H1 (cell line): ENCODE data around the gene EPB41L4A. TPM values are rescaled to one million over a fixed set of nuclear protein-coding genes. Genes with fewer than 3 reads are reported as not detected.

Experiments used
- CTCF ChIA-PET: fragments of 300-600 bp; sonication (Branson Sonifier 250); formaldehyde crosslinking; loops from one replicate; lab custom pipeline; 2021; ENCODE audit not compliant: partially characterized antibody; lab: Charles Lee
- POLR2A ChIA-PET: fragments of 300-600 bp; sonication (Branson Sonifier 250); formaldehyde crosslinking; loops from one replicate; lab custom pipeline; 2021; ENCODE audit warnings: inconsistent platforms; ENCODE audit not compliant: partially characterized antibody; lab: Charles Lee
- DNase-seq, 2 experiments: peaks; one replicate each; pipeline versions ENCODE4 v3.0.0 to v3.0.0-alpha.2; 2010 to 2022; ENCODE audit warnings: low spot score in 2 of 2, low read depth in 1 of 2, mixed read lengths in 1 of 2
- FAIRE-seq: peaks from 2 replicates; lab custom pipeline; 2011; peaks lifted over from hg19 to GRCh38; lab: Jason Lieb, UNC
- H2AFZ ChIP-seq: 2 replicates; pipeline ENCODE4 v1.8.1; 2012; ENCODE audit warnings: low read length, inconsistent platforms
- H2AK5ac ChIP-seq: 2 replicates; pipeline ENCODE4 v1.6.1; 2013; ENCODE audit warnings: low read depth, low read length
- H2BK120ac ChIP-seq: replicated peaks from 2 replicates; pipeline ENCODE3; 2013; ENCODE audit warnings: low read depth, low read length, inconsistent platforms
- H2BK12ac ChIP-seq: 2 replicates; pipeline ENCODE4 v1.6.1; 2013; ENCODE audit warnings: low read depth, low read length
- H2BK15ac ChIP-seq: 2 replicates; pipeline ENCODE4 v1.6.1; 2013; ENCODE audit warnings: low read length
- H2BK20ac ChIP-seq: 2 replicates; pipeline ENCODE4 v1.6.1; 2013; ENCODE audit warnings: low read length
- H2BK5ac ChIP-seq: 2 replicates; pipeline ENCODE4 v1.6.1; 2013; ENCODE audit warnings: low read depth, low read length
- H3K14ac ChIP-seq: 2 replicates; pipeline ENCODE4 v1.6.1; 2013; ENCODE audit warnings: inconsistent platforms; ENCODE audit not compliant: insufficient read length
- H3K18ac ChIP-seq: 2 replicates; pipeline ENCODE4 v1.6.1; 2013; ENCODE audit warnings: low read length; ENCODE audit errors: extremely low read depth
- H3K23ac ChIP-seq: 2 replicates; pipeline ENCODE4 v1.6.1; 2013; ENCODE audit warnings: inconsistent platforms; ENCODE audit not compliant: insufficient read length
- H3K23me2 ChIP-seq: 2 replicates; pipeline ENCODE4 v1.6.1; 2013; ENCODE audit warnings: low read depth, low read length
- H3K27ac ChIP-seq: 2 replicates; pipeline ENCODE4 v1.6.1; 2011; ENCODE audit warnings: low read depth, low read length, inconsistent platforms
- H3K27me3 ChIP-seq, 4 experiments: replicated peaks in 1 of 4; 1 replicate in 1 of 4; 2 replicates in 3 of 4; pipeline versions ENCODE4 v1.6.1 to v1.8.1; 2011 to 2013; ENCODE audit warnings: low read length in 3 of 4, mild to moderate bottlenecking in 3 of 4, inconsistent platforms in 2 of 4, mixed read lengths in 2 of 4, moderate library complexity in 1 of 4; ENCODE audit not compliant: control insufficient read depth in 3 of 4, insufficient read depth in 3 of 4; ENCODE audit errors: extremely low read depth in 1 of 4
- H3K36me3 ChIP-seq, 4 experiments: 2 replicates each; pipeline versions ENCODE4 v1.6.1 to v1.8.1; 2011 to 2013; ENCODE audit warnings: mild to moderate bottlenecking in 4 of 4, low read length in 3 of 4, moderate library complexity in 2 of 4, control low read depth in 1 of 4, inconsistent platforms in 1 of 4; ENCODE audit not compliant: insufficient read depth in 4 of 4, control insufficient read depth in 2 of 4
- H3K4ac ChIP-seq: replicated peaks from 2 replicates; pipeline ENCODE3; 2013; ENCODE audit warnings: low read length, low read depth, mixed read lengths, inconsistent platforms; ENCODE audit not compliant: insufficient read length
- H3K4me1 ChIP-seq, 4 experiments: replicated peaks in 1 of 4; 1 replicate in 1 of 4; 2 replicates in 3 of 4; pipeline versions ENCODE4 v1.6.1 to v1.8.1; 2011 to 2013; ENCODE audit warnings: low read length in 3 of 4, inconsistent platforms in 2 of 4, mixed read lengths in 1 of 4; ENCODE audit not compliant: insufficient read depth in 4 of 4, control insufficient read depth in 3 of 4
- H3K4me2 ChIP-seq, 2 experiments: 2 replicates each; pipeline versions ENCODE4 v1.6.1 to v1.8.1; 2011 to 2013; ENCODE audit warnings: low read depth in 2 of 2, low read length in 2 of 2, control low read depth in 1 of 2, inconsistent platforms in 1 of 2, mild to moderate bottlenecking in 1 of 2; ENCODE audit not compliant: insufficient read depth in 1 of 2
- H3K4me3 ChIP-seq, 4 experiments: fragments of 200-600, 300-600 bp in 1 of 4; sonication (generic), shearing (Covaris generic), sonication (Bioruptor Twin) in 1 of 4; 2 replicates each; pipeline versions ENCODE4 v1.5.1 to v1.8.1; 2011 to 2016; ENCODE audit warnings: low read length in 4 of 4, low read depth in 3 of 4, control low read depth in 2 of 4, inconsistent platforms in 2 of 4, mild to moderate bottlenecking in 2 of 4, mixed read lengths in 1 of 4, moderate library complexity in 1 of 4; ENCODE audit not compliant: insufficient read depth in 2 of 4; ENCODE audit errors: extremely low read depth in 1 of 4
- H3K56ac ChIP-seq: replicated peaks from 2 replicates; pipeline ENCODE3; 2013; ENCODE audit warnings: low read depth, mild to moderate bottlenecking, mixed read lengths, low read length, inconsistent platforms; ENCODE audit not compliant: insufficient read length
- H3K79me1 ChIP-seq: 2 replicates; pipeline ENCODE4 v1.6.1; 2013; ENCODE audit warnings: low read depth, low read length, control low read depth
- H3K79me2 ChIP-seq, 2 experiments: 2 replicates each; pipeline versions ENCODE4 v1.6.1 to v1.8.1; 2012 to 2013; ENCODE audit warnings: low read length in 2 of 2, mild to moderate bottlenecking in 2 of 2, inconsistent platforms in 1 of 2; ENCODE audit not compliant: insufficient read depth in 2 of 2, control insufficient read depth in 1 of 2
- H3K9ac ChIP-seq, 4 experiments: replicated peaks in 1 of 4; 1 replicate in 1 of 4; 2 replicates in 3 of 4; pipeline versions ENCODE4 v1.6.1 to v1.8.1; 2011 to 2013; ENCODE audit warnings: low read depth in 3 of 4, low read length in 3 of 4, control low read depth in 2 of 4, mild to moderate bottlenecking in 2 of 4, moderate library complexity in 2 of 4, inconsistent platforms in 1 of 4; ENCODE audit errors: extremely low read depth in 1 of 4
- H3K9me3 ChIP-seq, 2 experiments: 2 replicates each; pipeline versions ENCODE4 v1.6.1 to v1.8.1; 2012 to 2013; ENCODE audit warnings: mild to moderate bottlenecking in 2 of 2, moderate library complexity in 2 of 2, control low read depth in 1 of 2, inconsistent platforms in 1 of 2, low read depth in 1 of 2, low read length in 1 of 2, mixed read lengths in 1 of 2; ENCODE audit not compliant: insufficient read depth in 2 of 2
- H4K20me1 ChIP-seq, 2 experiments: replicated peaks in 1 of 2; 2 replicates each; pipeline versions ENCODE3 to v1.8.1; 2011 to 2013; ENCODE audit warnings: inconsistent platforms in 2 of 2, low read length in 2 of 2, mild to moderate bottlenecking in 1 of 2; ENCODE audit not compliant: insufficient read depth in 2 of 2, control insufficient read depth in 1 of 2
- H4K5ac ChIP-seq: 2 replicates; pipeline ENCODE4 v1.6.1; 2013; ENCODE audit warnings: low read length, low read depth, mixed read lengths, inconsistent platforms; ENCODE audit not compliant: insufficient read length
- H4K8ac ChIP-seq: 2 replicates; pipeline ENCODE4 v1.8.0; 2013; ENCODE audit warnings: mild to moderate bottlenecking, moderate library complexity, low read length, inconsistent platforms; ENCODE audit not compliant: insufficient read depth; ENCODE audit errors: extremely low read depth
- H4K91ac ChIP-seq: replicated peaks from 2 replicates; pipeline ENCODE3; 2013; ENCODE audit warnings: low read length, mixed read lengths, inconsistent platforms; ENCODE audit not compliant: insufficient read length
- BRCA1 ChIP-seq: IDR thresholded peaks from 2 replicates; pipeline ENCODE4 v1.6.1; 2012; ENCODE audit warnings: low read depth, low read length, improper control_type of control experiment
- CEBPB ChIP-seq: IDR thresholded peaks from 2 replicates; pipeline ENCODE4 v1.6.1; 2012; ENCODE audit warnings: low read depth, low read length
- FOSL1 ChIP-seq: IDR thresholded peaks from 2 replicates; pipeline ENCODE4 v1.6.1; 2011; ENCODE audit warnings: mild to moderate bottlenecking, low read depth, low read length, moderate library complexity; ENCODE audit not compliant: insufficient read depth
- HDAC6 ChIP-seq: IDR thresholded peaks from one replicate; pipeline ENCODE4 v1.7.1; 2012; ENCODE audit warnings: low read depth, mild to moderate bottlenecking, inconsistent platforms, low read length, moderate library complexity
- POU5F1 ChIP-seq: IDR thresholded peaks from 2 replicates; pipeline ENCODE4 v1.6.1; 2011; ENCODE audit warnings: low read depth, mild to moderate bottlenecking, low read length, moderate library complexity
- RAD21 ChIP-seq, 2 experiments: IDR thresholded peaks in 1 of 2; conservative IDR thresholded peaks in 1 of 2; 2 replicates each; pipeline ENCODE4 v1.6.1; 2011; ENCODE audit warnings: low read depth in 2 of 2, low read length in 2 of 2, improper control_type of control experiment in 1 of 2, inconsistent platforms in 1 of 2, mild to moderate bottlenecking in 1 of 2, moderate library complexity in 1 of 2
- SP2 ChIP-seq: IDR thresholded peaks from 2 replicates; pipeline ENCODE4 v1.6.1; 2012; ENCODE audit warnings: mild to moderate bottlenecking, low read length, inconsistent platforms
- TAF1 ChIP-seq: IDR thresholded peaks from 2 replicates; pipeline ENCODE4 v1.6.1; 2011; ENCODE audit warnings: mild to moderate bottlenecking, low read depth, low read length
- WGBS, 2 experiments: shearing (Covaris generic) in 1 of 2; methylation state at CpG; one replicate each; pipeline versions ENCODE4 v1.1.6 to v1.1.7; 2013 to 2015; ENCODE audit warnings: low lambda C conversion rate in 2 of 2, mixed read lengths in 2 of 2, inconsistent platforms in 1 of 2, low coverage in 1 of 2, missing lambda C conversion rate in 1 of 2; ENCODE audit not compliant: insufficient replicate concordance in 2 of 2, insufficient coverage in 1 of 2, insufficient read length in 1 of 2; ENCODE audit errors: extremely low coverage in 1 of 2, missing lambda C conversion rate in 1 of 2; 5-methylcytosine and 5-hydroxymethylcytosine counted together
- polyA plus RNA-seq, 7 experiments: library from polyadenylated mRNA; depleted of rRNA in 3 of 7; stranded (reverse) in 5 of 7; unstranded in 2 of 7; fragments of >200 nt in 5 of 7; fragments of 200-250 nt in 2 of 7; gene quantifications; 1 replicate in 5 of 7; 2 replicates in 1 of 7; 4 replicates in 1 of 7; pipeline versions ENCODE4 v1.2.1 to v1.2.3, GENCODE V29; 2011 to 2013; ENCODE audit warnings: missing spikeins in 2 of 7, mixed read lengths in 2 of 7
- total RNA-seq: library from RNA; stranded (reverse); fragmentation: NEBNext Ultra II Directional; extraction: Animal tissue kit (Norgen Biotek cat#: 25700); gene quantifications from 2 replicates; pipeline ENCODE4 v1.2.1, GENCODE V29; 2021
- TF ChIP-seq, protein P1 (sequence below): IDR thresholded peaks from 2 replicates; pipeline ENCODE4 v1.6.1; 2012; ENCODE audit warnings: inconsistent platforms

The EPB41L4A gene
- total and polyA plus RNA-seq, 2 of the 8 experiments (the other 6 are each of a cell fraction or from before 2014, with no cell fraction given): 1.6 to 4.6 TPM

DNA sequence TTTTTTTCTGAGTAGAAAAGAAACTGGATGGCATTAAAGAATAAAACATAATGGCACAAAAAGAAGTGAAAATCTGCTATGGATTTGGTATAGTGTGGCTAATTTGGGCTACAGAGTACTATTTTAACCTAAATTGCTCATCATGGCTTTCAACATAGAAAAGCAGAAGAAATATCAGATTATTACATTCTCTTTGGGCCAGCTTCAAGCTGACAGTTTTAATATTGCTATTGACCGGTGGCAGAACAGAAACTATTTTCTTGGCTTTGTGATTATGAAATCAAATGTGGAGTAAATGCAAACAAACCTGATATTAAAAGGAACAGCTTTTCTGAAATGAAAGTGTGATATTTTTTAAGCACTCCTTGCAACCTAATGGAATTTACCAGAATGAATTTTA lies 301.5 kb downstream of the EPB41L4A start:
- H2AK5ac ChIP-seq: no peak overlapping the region
- TF ChIP-seq, protein P1, sequence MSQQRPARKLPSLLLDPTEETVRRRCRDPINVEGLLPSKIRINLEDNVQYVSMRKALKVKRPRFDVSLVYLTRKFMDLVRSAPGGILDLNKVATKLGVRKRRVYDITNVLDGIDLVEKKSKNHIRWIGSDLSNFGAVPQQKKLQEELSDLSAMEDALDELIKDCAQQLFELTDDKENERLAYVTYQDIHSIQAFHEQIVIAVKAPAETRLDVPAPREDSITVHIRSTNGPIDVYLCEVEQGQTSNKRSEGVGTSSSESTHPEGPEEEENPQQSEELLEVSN: no peak
- no peak for TF ChIP-seq SP2
- no peak for TF ChIP-seq CEBPB
- TF ChIP-seq HDAC6: no peak
- TF ChIP-seq FOSL1: no peak
- TF ChIP-seq TAF1: no peak
- no peak for TF ChIP-seq BRCA1
- TF ChIP-seq POU5F1: no peak
- no peak for TF ChIP-seq RAD21 (IDR thresholded peaks at IDR 0.05 in 1 of 2, conservative IDR thresholded peaks at IDR 0.05 in 1 of 2; ENCODE audit: low read depth in 2 of 2, low read length in 2 of 2)
- CTCF ChIA-PET: interaction anchor here (1.6 kb wide), 1 partner anchor 586 kb away, joined by 3 read pairs; no protein-coding TSS in a partner anchor

More for the DNA sequence above, 301.5 kb downstream of the EPB41L4A start:
- Histone ChIP-seq H3K4me2 (no peak overlapping the region), H3K23me2 (no peaks in the 10 kb centered on the region), H3K79me2 (no peaks in the 10 kb centered on the region), H3K9me3 (no peaks in the 10 kb centered on the region), H3K79me1 (no peaks in the 10 kb centered on the region), H3K18ac (no peak overlapping the region), H2BK5ac (no peak overlapping the region), H2BK20ac (no peak overlapping the region), H3K56ac (no peak overlapping the region), H4K8ac (no peak overlapping the region), H3K4me3 (no peak overlapping the region), H4K91ac (no peak overlapping the region), H3K4ac (no peak overlapping the region), H3K9ac (no peak overlapping the region), H3K27me3 (no peaks in the 10 kb centered on the region), H2BK120ac (no peak overlapping the region), H4K5ac (no peak overlapping the region), H4K20me1 (no peaks in the 10 kb centered on the region), H2BK15ac (no peak overlapping the region), H3K27ac (no peak overlapping the region), H3K14ac (no peak overlapping the region), H3K4me1 (no peaks in the 10 kb centered on the region), H2AFZ (no peak overlapping the region), H3K23ac (no peak overlapping the region), H2BK12ac (no peak overlapping the region), H3K36me3 (no peaks in the 10 kb centered on the region)
- DNase-seq: no peak
- 93% methylated on average over 1 of the region's 1 CpG; no CpG with 5 or more reads in 1 of the 2 experiments for WGBS, 2 experiments
- FAIRE-seq: no peak
- POLR2A ChIA-PET: no interaction called here
